WTC11 (cell line): ENCODE results near the gene ACHE. TPM values are rescaled to one million over a fixed set of nuclear protein-coding genes. Genes with fewer than 3 reads are reported as not detected.

Source experiments
- ATF2 ChIP-seq: sonication (generic); formaldehyde crosslinking; IDR thresholded peaks from 2 replicates; pipeline ENCODE4 v1.8.1; 2022; ENCODE audit warnings: low read depth, missing genetic modification reagents, borderline replicate concordance
- ATF6 ChIP-seq: sonication (generic); formaldehyde crosslinking; IDR thresholded peaks from 2 replicates; pipeline ENCODE4 v1.8.1; 2023; ENCODE audit warnings: mild to moderate bottlenecking, missing genetic modification reagents
- CBFB ChIP-seq: sonication (generic); formaldehyde crosslinking; IDR thresholded peaks from 2 replicates; pipeline ENCODE4 v1.8.1; 2022; ENCODE audit warnings: mild to moderate bottlenecking, low read depth, missing genetic modification reagents
- CREB1 ChIP-seq: sonication (generic); formaldehyde crosslinking; IDR thresholded peaks from 2 replicates; pipeline ENCODE4 v1.8.0; 2023; ENCODE audit warnings: mild to moderate bottlenecking, missing genetic modification reagents
- E2F4 ChIP-seq: sonication (generic); formaldehyde crosslinking; IDR thresholded peaks from 2 replicates; pipeline ENCODE4 v1.8.1; 2022; ENCODE audit warnings: low read depth, mild to moderate bottlenecking, moderate library complexity, missing genetic modification reagents, borderline replicate concordance
- ETV6 ChIP-seq: sonication (generic); formaldehyde crosslinking; IDR thresholded peaks from 2 replicates; pipeline ENCODE4 v1.8.1; 2022; ENCODE audit warnings: mild to moderate bottlenecking, missing genetic modification reagents
- FOXJ3 ChIP-seq: sonication (generic); formaldehyde crosslinking; IDR thresholded peaks from 2 replicates; pipeline ENCODE4 v1.9.0; 2021; ENCODE audit warnings: missing genetic modification reagents, mild to moderate bottlenecking, borderline replicate concordance
- FOXP1 ChIP-seq: sonication (generic); formaldehyde crosslinking; IDR thresholded peaks from 2 replicates; pipeline ENCODE4 v1.8.0; 2022; ENCODE audit warnings: missing genetic modification reagents, mild to moderate bottlenecking, moderate library complexity, borderline replicate concordance
- MAX ChIP-seq: sonication (generic); formaldehyde crosslinking; IDR thresholded peaks from 2 replicates; pipeline ENCODE4 v1.8.0; 2022; ENCODE audit warnings: mild to moderate bottlenecking, missing genetic modification reagents
- MYBL2 ChIP-seq: sonication (generic); formaldehyde crosslinking; IDR thresholded peaks from 2 replicates; pipeline ENCODE4 v1.8.1; 2023; ENCODE audit warnings: mild to moderate bottlenecking, moderate library complexity, missing genetic modification reagents
- NFYB ChIP-seq: sonication (generic); formaldehyde crosslinking; conservative IDR thresholded peaks from 2 replicates; pipeline ENCODE4 v1.8.0; 2022; ENCODE audit warnings: low read depth, missing genetic modification reagents
- SMAD3 ChIP-seq: sonication (generic); formaldehyde crosslinking; IDR thresholded peaks from 2 replicates; pipeline ENCODE4 v1.8.0; 2022; ENCODE audit warnings: missing genetic modification reagents, mild to moderate bottlenecking, borderline replicate concordance
- TEAD4 ChIP-seq: sonication (generic); formaldehyde crosslinking; IDR thresholded peaks from 2 replicates; pipeline ENCODE4 v1.8.0; 2022; ENCODE audit warnings: mild to moderate bottlenecking, missing genetic modification reagents
- TP53 ChIP-seq: sonication (generic); formaldehyde crosslinking; IDR thresholded peaks from 2 replicates; pipeline ENCODE4 v1.8.1; 2023; ENCODE audit warnings: mild to moderate bottlenecking, missing genetic modification reagents
- ZNF138 ChIP-seq: sonication (generic); formaldehyde crosslinking; conservative IDR thresholded peaks from 2 replicates; pipeline ENCODE4 v1.8.1; 2022; ENCODE audit warnings: mild to moderate bottlenecking, moderate library complexity, missing genetic modification reagents
- ZNF263 ChIP-seq: sonication (generic); formaldehyde crosslinking; IDR thresholded peaks from 2 replicates; pipeline ENCODE4 v1.8.1; 2022; ENCODE audit warnings: low read depth, mild to moderate bottlenecking, moderate library complexity, missing genetic modification reagents
- ZNF281 ChIP-seq: sonication (generic); formaldehyde crosslinking; IDR thresholded peaks from 2 replicates; pipeline ENCODE4 v1.8.0; 2023; ENCODE audit warnings: mild to moderate bottlenecking, missing genetic modification reagents
- ZNF317 ChIP-seq: sonication (generic); formaldehyde crosslinking; IDR thresholded peaks from 2 replicates; pipeline ENCODE4 v1.8.1; 2023; ENCODE audit warnings: low read depth, mild to moderate bottlenecking, moderate library complexity, missing genetic modification reagents, borderline replicate concordance
- ZNF425 ChIP-seq: fragments of 250-450 bp; sonication (Bioruptor Pico); conservative IDR thresholded peaks from 2 replicates; pipeline ENCODE4 v1.9.0; 2021; ENCODE audit warnings: mild to moderate bottlenecking
- ZSCAN18 ChIP-seq: fragments of 250-450 bp; sonication (Bioruptor Pico); IDR thresholded peaks from 2 replicates; pipeline ENCODE4 v2.1.2; 2022; ENCODE audit warnings: mild to moderate bottlenecking, moderate library complexity
- total RNA-seq: library from RNA; stranded (reverse); gene quantifications from 3 replicates; pipeline ENCODE4 v1.2.3, GENCODE V29; 2021
- TF ChIP-seq, protein P1 (sequence below): sonication (generic); formaldehyde crosslinking; IDR thresholded peaks from 2 replicates; pipeline ENCODE4 v1.8.0; 2022; ENCODE audit warnings: mild to moderate bottlenecking, missing genetic modification reagents
- TF ChIP-seq, protein P2 (sequence below): sonication (generic); formaldehyde crosslinking; IDR thresholded peaks from 2 replicates; pipeline ENCODE4 v1.8.1; 2023; ENCODE audit warnings: mild to moderate bottlenecking, moderate library complexity, missing genetic modification reagents

Gene ACHE
- total RNA-seq, 1 experiment from 2014 or later: 7.7 TPM

GRCh38 chr7:100852048-100852872 is 43.4 kb downstream of the ACHE start, which contains the start of gene SLC12A9 (continued):
- TF ChIP-seq ZNF281 (CRISPR knock-in tag) (peak; percentile 70; the same call in 1 of the 2 replicates), ATF2 (CRISPR knock-in tag) (no peak), MAX (CRISPR knock-in tag) (peak; percentile 98), TEAD4 (CRISPR knock-in tag) (no peak), SMAD3 (peak; percentile 15; the same call in 1 of the 2 replicates), TP53 (CRISPR knock-in tag) (0 out of 2 replicates have a peak, but pooled peaks have one; percentile 38), ATF6 (CRISPR knock-in tag) (no peak), CREB1 (CRISPR knock-in tag) (peak; percentile 35; the same call in 1 of the 2 replicates), E2F4 (CRISPR knock-in tag) (no peak), FOXP1 (CRISPR knock-in tag) (peak; percentile 64; the same call in 1 of the 2 replicates), ETV6 (CRISPR knock-in tag) (peak; percentile 61), FOXJ3 (no peak), ZSCAN18 (no peak), CBFB (CRISPR knock-in tag) (no peak), NFYB (CRISPR knock-in tag) (peak; percentile 62), ZNF263 (CRISPR knock-in tag) (0 out of 2 replicates have a peak, but pooled peaks have one; percentile 13), MYBL2 (CRISPR knock-in tag) (no peak), ZNF317 (CRISPR knock-in tag) (0 out of 2 replicates have a peak, but pooled peaks have one; percentile 13), ZNF138 (CRISPR knock-in tag) (no peak), ZNF425 (no peak)
- TF ChIP-seq, protein P1, sequence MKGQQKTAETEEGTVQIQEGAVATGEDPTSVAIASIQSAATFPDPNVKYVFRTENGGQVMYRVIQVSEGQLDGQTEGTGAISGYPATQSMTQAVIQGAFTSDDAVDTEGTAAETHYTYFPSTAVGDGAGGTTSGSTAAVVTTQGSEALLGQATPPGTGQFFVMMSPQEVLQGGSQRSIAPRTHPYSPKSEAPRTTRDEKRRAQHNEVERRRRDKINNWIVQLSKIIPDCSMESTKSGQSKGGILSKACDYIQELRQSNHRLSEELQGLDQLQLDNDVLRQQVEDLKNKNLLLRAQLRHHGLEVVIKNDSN (CRISPR knock-in tag): 0 out of 2 replicates have a peak, but pooled peaks have one; percentile 42
- TF ChIP-seq, protein P2, sequence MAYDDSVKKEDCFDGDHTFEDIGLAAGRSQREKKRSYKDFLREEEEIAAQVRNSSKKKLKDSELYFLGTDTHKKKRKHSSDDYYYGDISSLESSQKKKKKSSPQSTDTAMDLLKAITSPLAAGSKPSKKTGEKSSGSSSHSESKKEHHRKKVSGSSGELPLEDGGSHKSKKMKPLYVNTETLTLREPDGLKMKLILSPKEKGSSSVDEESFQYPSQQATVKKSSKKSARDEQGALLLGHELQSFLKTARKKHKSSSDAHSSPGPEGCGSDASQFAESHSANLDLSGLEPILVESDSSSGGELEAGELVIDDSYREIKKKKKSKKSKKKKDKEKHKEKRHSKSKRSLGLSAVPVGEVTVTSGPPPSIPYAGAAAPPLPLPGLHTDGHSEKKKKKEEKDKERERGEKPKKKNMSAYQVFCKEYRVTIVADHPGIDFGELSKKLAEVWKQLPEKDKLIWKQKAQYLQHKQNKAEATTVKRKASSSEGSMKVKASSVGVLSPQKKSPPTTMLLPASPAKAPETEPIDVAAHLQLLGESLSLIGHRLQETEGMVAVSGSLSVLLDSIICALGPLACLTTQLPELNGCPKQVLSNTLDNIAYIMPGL (CRISPR knock-in tag): no peak; the same call in 1 of the 2 replicates
- TF ChIP-seq, all 79 proteins: peak for 18
